Naive thymus-derived CD4-positive, alpha-beta T cell (primary cell): ENCODE measurements around the gene GUCY1A2. TPM values are rescaled to one million over a fixed set of nuclear protein-coding genes. Genes with fewer than 3 reads are reported as not detected.

ENCODE experiments used
- ATAC-seq: fragments of 150-1000 bp; cut with Tn5 transposase; 2 replicates; pipeline ENCODE4 v1.10.0; 2021; ENCODE audit warnings: mild to moderate bottlenecking, moderate library complexity
- CTCF ChIA-PET: fragments of 350-600 bp; sonication (Branson Sonifier 250); formaldehyde crosslinking; loops from one replicate; lab custom pipeline; 2021; ENCODE audit warnings: antibody characterized with exemption; lab: Charles Lee
- POLR2A ChIA-PET: fragments of 350-600 bp; sonication (Branson Sonifier 250); formaldehyde crosslinking; loops from one replicate; lab custom pipeline; 2021; ENCODE audit warnings: antibody characterized with exemption, inconsistent platforms; lab: Charles Lee
- DNase-seq, 9 donors: peaks; one replicate each; pipeline versions ENCODE4 v3.0.0 to v3.0.0-alpha.2; 2020 to 2022; ENCODE audit warnings: mixed read lengths in 1 of 9
- H3K27ac ChIP-seq: one replicate; pipeline ENCODE4 v1.7.0; 2013; ENCODE audit warnings: mild to moderate bottlenecking, low read depth, low read length, moderate library complexity
- H3K27me3 ChIP-seq, 2 donors: one replicate each; pipeline ENCODE4 v1.7.0; 2013; ENCODE audit warnings: low read length in 2 of 2, mild to moderate bottlenecking in 2 of 2, moderate library complexity in 2 of 2; ENCODE audit not compliant: control insufficient read depth in 2 of 2, insufficient read depth in 2 of 2
- H3K36me3 ChIP-seq, 3 experiments: 1 replicate in 2 of 3; 2 replicates in 1 of 3; pipeline ENCODE4 v1.7.0; 2013; ENCODE audit warnings: low read length in 3 of 3, mild to moderate bottlenecking in 3 of 3, moderate library complexity in 1 of 3; ENCODE audit not compliant: insufficient read depth in 3 of 3, control insufficient read depth in 2 of 3
- H3K4me1 ChIP-seq, 2 donors: one replicate each; pipeline ENCODE4 v1.7.0; 2013; ENCODE audit warnings: low read length in 2 of 2, mild to moderate bottlenecking in 2 of 2, moderate library complexity in 1 of 2; ENCODE audit not compliant: control insufficient read depth in 2 of 2, insufficient read depth in 2 of 2
- H3K4me3 ChIP-seq: 2 replicates; pipeline ENCODE4 v1.7.0; 2013; ENCODE audit warnings: mild to moderate bottlenecking, low read length
- H3K9me3 ChIP-seq, 3 experiments: 1 replicate in 2 of 3; 2 replicates in 1 of 3; pipeline ENCODE4 v1.7.0; 2013; ENCODE audit warnings: low read length in 3 of 3; ENCODE audit not compliant: control insufficient read depth in 2 of 3
- H3K27ac Mint-ChIP-seq, 9 donors: one replicate each; pipeline ENCODE4 v1.8.0; 2020 to 2022; ENCODE audit warnings: mixed read lengths in 9 of 9, mild to moderate bottlenecking in 8 of 9, moderate library complexity in 5 of 9, inconsistent platforms in 2 of 9
- H3K27me3 Mint-ChIP-seq, 5 donors: one replicate each; pipeline ENCODE4 v1.8.0; 2021 to 2022; ENCODE audit warnings: mixed read lengths in 5 of 5, mild to moderate bottlenecking in 1 of 5
- H3K36me3 Mint-ChIP-seq, 5 donors: one replicate each; pipeline ENCODE4 v1.8.0; 2020 to 2022; ENCODE audit warnings: mixed read lengths in 5 of 5, mild to moderate bottlenecking in 3 of 5, inconsistent platforms in 1 of 5
- H3K4me1 Mint-ChIP-seq, 7 donors: one replicate each; pipeline ENCODE4 v1.8.0; 2020 to 2022; ENCODE audit warnings: mixed read lengths in 7 of 7, mild to moderate bottlenecking in 3 of 7, inconsistent platforms in 1 of 7
- H3K4me3 Mint-ChIP-seq, 10 donors: one replicate each; pipeline ENCODE4 v1.8.0; 2020 to 2022; ENCODE audit warnings: mild to moderate bottlenecking in 10 of 10, mixed read lengths in 10 of 10, moderate library complexity in 6 of 10, inconsistent platforms in 2 of 10
- H3K9me3 Mint-ChIP-seq, 11 donors: one replicate each; pipeline ENCODE4 v1.8.0; 2020 to 2022; ENCODE audit warnings: mixed read lengths in 11 of 11, mild to moderate bottlenecking in 4 of 11, inconsistent platforms in 1 of 11, moderate library complexity in 1 of 11
- intact Hi-C, 2 donors: fragments of 100-400 bp; cut with micrococcal nuclease; formaldehyde crosslinking; loops; one replicate each; pipeline ENCODE4 v1.15.1; 2023
- polyA plus RNA-seq, 2 donors: library from polyadenylated mRNA; unstranded; fragments of 300-500 nt; fragmentation: Illumina TruSeq; gene quantifications; one replicate each; pipeline ENCODE4 v1.2.3, GENCODE V29; 2021
- total RNA-seq, 6 experiments: library from RNA in 5 of 6; stranded (reverse) in 5 of 6; gene quantifications; 1 replicate in 5 of 6; 2 replicates in 1 of 6; pipeline ENCODE4 v1.2.3 and lab custom pipeline; 2021 to 2026

Gene GUCY1A2
- total and polyA plus RNA-seq, 7 experiments from 2014 or later = 0.03 to 0.22 TPM; not detected in 5

GRCh38 chr11:107018902-107019493 lies 722 bp upstream of the GUCY1A2 start:
- peaks cover 0 to 4% (median 0%) of the 10 kb centered on the region in 5 donors for H3K36me3 Mint-ChIP-seq
- CTCF ChIA-PET = no interaction called here
- Histone ChIP-seq H3K4me1 (no peaks in the 10 kb centered on the region), H3K36me3 (no peaks in the 10 kb centered on the region), H3K9me3 (peaks cover 0 to 4% (median 0%) of the 10 kb centered on the region in 3 experiments), H3K27me3 (no peaks in the 10 kb centered on the region), H3K4me3 (no peak overlapping the region), H3K27ac (no peak overlapping the region)
- POLR2A ChIA-PET = no interaction called here
- intact Hi-C loops = no loop called here
- peaks cover 46 to 66% (median 58%) of the 10 kb centered on the region in 5 donors for H3K27me3 Mint-ChIP-seq
- H3K4me3 Mint-ChIP-seq = peak overlapping the region in 4 of 10 donors; percentile 35 to 75 (median 41)
- DNase-seq (no peak), ATAC-seq (no peak)
- peaks cover 2 to 14% (median 9%) of the 10 kb centered on the region in 7 donors for H3K4me1 Mint-ChIP-seq
- H3K27ac Mint-ChIP-seq = no peak overlapping the region
- H3K9me3 Mint-ChIP-seq = peaks cover 0 to 12% (median 2%) of the 10 kb centered on the region in 11 donors

GRCh38 chr11:107017433-107018218 lies 650 bp downstream of the GUCY1A2 start:
- no peak overlapping the region for H3K27ac ChIP-seq
- intact Hi-C loops = no loop called here
- no peaks in the 10 kb centered on the region for H3K4me1 ChIP-seq
- Mint-ChIP-seq H3K27ac (no peak overlapping the region), H3K27me3 (peaks cover 41 to 59% (median 52%) of the 10 kb centered on the region in 5 donors), H3K4me3 (peak overlapping the region in 8 of 10 donors; percentile 5 to 77 (median 60)), H3K9me3 (peaks cover 0 to 12% (median 2%) of the 10 kb centered on the region in 11 donors), H3K36me3 (peaks cover 0 to 4% (median 0%) of the 10 kb centered on the region in 5 donors), H3K4me1 (peaks cover 2 to 14% (median 9%) of the 10 kb centered on the region in 7 donors)
- ChIA-PET POLR2A (no interaction called here), CTCF (no interaction called here)
- peaks cover 0 to 4% (median 0%) of the 10 kb centered on the region in 3 experiments for H3K9me3 ChIP-seq
- DNase-seq (peak in 1 of 9 donors; percentile 0), ATAC-seq (peak; percentile 22)
- H3K4me3 ChIP-seq = no peak overlapping the region
- H3K36me3 ChIP-seq = no peaks in the 10 kb centered on the region
- no peaks in the 10 kb centered on the region for H3K27me3 ChIP-seq

GRCh38 chr11:107017104-107017432 lies 1.2 kb downstream of the GUCY1A2 start:
- Mint-ChIP-seq H3K27ac (no peak overlapping the region), H3K27me3 (peaks cover 41 to 55% (median 47%) of the 10 kb centered on the region in 5 donors), H3K9me3 (peaks cover 0 to 12% (median 2%) of the 10 kb centered on the region in 11 donors), H3K4me1 (peaks cover 2 to 14% (median 9%) of the 10 kb centered on the region in 7 donors), H3K4me3 (peak overlapping the region in 8 of 10 donors; percentile 5 to 77 (median 60)), H3K36me3 (peaks cover 0 to 4% (median 0%) of the 10 kb centered on the region in 5 donors)
- Histone ChIP-seq H3K4me1 (no peaks in the 10 kb centered on the region), H3K27ac (no peak overlapping the region), H3K36me3 (no peaks in the 10 kb centered on the region), H3K27me3 (no peaks in the 10 kb centered on the region), H3K4me3 (no peak overlapping the region), H3K9me3 (peaks cover 0 to 4% (median 0%) of the 10 kb centered on the region in 3 experiments)
- CTCF ChIA-PET = no interaction called here
- POLR2A ChIA-PET = no interaction called here
- DNase-seq = no peak
- no peak for ATAC-seq
- intact Hi-C loops = no loop called here

- Mint-ChIP-seq H3K36me3 (peaks cover 0 to 4% (median 0%) of the 10 kb centered on the region in 5 donors), H3K9me3 (peaks cover 0 to 17% (median 0%) of the 10 kb centered on the region in 11 donors), H3K27ac (no peak overlapping the region), H3K4me1 (peaks cover 2 to 14% (median 9%) of the 10 kb centered on the region in 7 donors), H3K27me3 (peaks cover 31 to 42% (median 36%) of the 10 kb centered on the region in 5 donors), H3K4me3 (no peak overlapping the region)
- DNase-seq (no peak), ATAC-seq (no peak)
- H3K36me3 ChIP-seq = no peaks in the 10 kb centered on the region
- POLR2A ChIA-PET = no interaction called here
- no peaks in the 10 kb centered on the region for H3K4me1 ChIP-seq
- H3K27ac ChIP-seq = no peak overlapping the region
- CTCF ChIA-PET = interaction anchor here (0.6 kb wide), 1 partner anchor 23 kb away, joined by 3 read pairs; no protein-coding TSS in a partner anchor
- no peak overlapping the region for H3K4me3 ChIP-seq
- H3K27me3 ChIP-seq = no peaks in the 10 kb centered on the region
- H3K9me3 ChIP-seq = peaks cover 0 to 4% (median 0%) of the 10 kb centered on the region in 3 experiments
- intact Hi-C loops = no loop called here
Measured at GRCh38 chr11:107014871-107015270, 3.4 kb downstream of the GUCY1A2 start.

GRCh38 chr11:107011977-107012376 lies 6.3 kb downstream of the GUCY1A2 start:
- Mint-ChIP-seq H3K27me3 (peaks cover 17 to 27% (median 23%) of the 10 kb centered on the region in 5 donors), H3K27ac (no peak overlapping the region), H3K9me3 (peaks cover 0 to 17% (median 1%) of the 10 kb centered on the region in 11 donors), H3K4me3 (no peak overlapping the region), H3K4me1 (peaks cover under 1 to 10% (median 5%) of the 10 kb centered on the region in 7 donors), H3K36me3 (peaks cover 0 to 1% (median 0%) of the 10 kb centered on the region in 5 donors)
- no peaks in the 10 kb centered on the region for H3K36me3 ChIP-seq
- ATAC-seq = no peak
- no peak overlapping the region for H3K4me3 ChIP-seq
- intact Hi-C loops = no loop called here
- no peaks in the 10 kb centered on the region for H3K4me1 ChIP-seq
- no peak overlapping the region for H3K27ac ChIP-seq
- POLR2A ChIA-PET = no interaction called here
- CTCF ChIA-PET = no interaction called here
- no peaks in the 10 kb centered on the region for H3K27me3 ChIP-seq
- no peaks in the 10 kb centered on the region for H3K9me3 ChIP-seq
- no peak for DNase-seq

GRCh38 chr11:107009190-107009589 lies 9.1 kb downstream of the GUCY1A2 start:
- POLR2A ChIA-PET = no interaction called here
- H3K4me1 Mint-ChIP-seq = no peaks in the 10 kb centered on the region
- H3K27me3 Mint-ChIP-seq = peaks cover 0 to 8% (median 0%) of the 10 kb centered on the region in 5 donors
- Histone ChIP-seq H3K36me3 (no peaks in the 10 kb centered on the region), H3K4me3 (no peak overlapping the region), H3K4me1 (no peaks in the 10 kb centered on the region), H3K27ac (no peak overlapping the region), H3K9me3 (no peaks in the 10 kb centered on the region), H3K27me3 (no peaks in the 10 kb centered on the region)
- DNase-seq (no peak), ATAC-seq (no peak)
- peaks cover 0 to 13% (median 2%) of the 10 kb centered on the region in 11 donors for H3K9me3 Mint-ChIP-seq
- intact Hi-C loops = no loop called here
- CTCF ChIA-PET = no interaction called here
- H3K36me3 Mint-ChIP-seq = no peaks in the 10 kb centered on the region
- no peak overlapping the region for H3K4me3 Mint-ChIP-seq
- H3K27ac Mint-ChIP-seq = no peak overlapping the region
